HG02973 (cell line): ENCODE data around the gene GLCCI1.

Source experiments
- ATAC-seq: cut with Tn5 transposase; IDR thresholded peaks from one replicate; pipeline ENCODE4 v1.9.1; 2021; ENCODE audit warnings: moderate library complexity; ENCODE audit not compliant: unreplicated experiment

The GLCCI1 gene

DNA sequence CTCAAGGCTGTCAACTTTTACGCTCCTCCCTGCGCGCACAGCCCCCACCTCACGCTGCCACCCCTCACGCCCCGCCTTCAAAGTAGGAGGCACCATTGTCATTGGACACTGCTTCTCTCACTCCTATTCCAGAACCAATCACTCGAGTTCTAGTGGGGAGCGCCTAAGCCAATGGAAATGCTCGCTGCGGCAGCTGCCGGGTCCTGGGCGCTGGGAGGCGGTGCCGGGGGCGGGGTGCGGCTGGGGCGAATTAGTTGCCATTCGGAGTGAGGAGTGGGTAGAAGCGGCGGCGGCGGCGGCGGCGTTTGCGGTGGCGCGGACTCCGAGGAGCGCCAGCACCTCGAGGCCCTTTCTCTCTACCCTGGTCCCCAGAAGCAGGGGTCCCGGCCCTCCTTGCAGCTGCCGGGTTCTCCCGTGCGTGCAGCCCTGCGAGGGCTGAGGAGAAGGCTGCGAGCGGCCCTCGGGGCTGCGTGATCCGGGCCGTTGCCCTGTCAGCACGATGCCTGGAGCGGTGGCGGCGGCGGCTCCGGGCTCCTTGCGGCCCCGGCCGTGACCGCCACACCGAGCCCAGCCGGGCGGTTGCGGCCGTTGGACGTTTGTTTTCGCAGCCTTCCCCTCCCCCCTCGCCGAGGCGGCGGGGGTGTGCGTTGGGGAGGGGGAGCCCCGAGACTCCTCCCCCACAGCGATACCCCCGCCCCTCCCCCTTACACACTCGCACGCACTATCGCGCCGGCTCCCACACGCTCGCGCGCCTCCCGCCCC lies at the start of gene GLCCI1:
TSS of gene GLCCI1 (plus strand) at position 253 of the 762 bp plus-strand sequence. CDS start 555 bp downstream, outside the sequence.
- ATAC-seq: peak; percentile 83

DNA sequence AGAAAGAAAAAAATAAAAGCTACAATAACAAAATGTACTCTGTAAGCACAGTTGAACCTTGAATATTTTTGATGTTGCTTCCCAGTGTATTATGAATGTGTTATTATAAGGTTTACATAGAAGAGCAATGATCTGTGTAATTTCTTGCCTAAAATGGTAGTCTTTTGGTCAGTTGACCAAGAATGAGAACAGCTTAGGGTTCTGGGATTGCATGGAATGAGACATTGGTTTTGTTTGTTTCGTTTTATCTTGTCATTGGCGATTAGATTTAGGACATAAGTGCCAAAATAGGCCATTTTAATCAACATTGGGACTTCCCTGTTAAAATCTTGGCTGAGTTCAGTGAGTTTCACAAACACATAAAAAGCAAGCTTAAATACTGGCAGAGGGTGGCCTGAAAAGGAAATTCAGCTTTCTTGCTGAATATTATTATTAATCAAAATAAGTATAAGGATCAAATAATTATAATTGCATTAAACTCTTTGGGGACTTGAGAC lies 49.1 kb upstream of the GLCCI1 start:
- ATAC-seq: no peak

DNA sequence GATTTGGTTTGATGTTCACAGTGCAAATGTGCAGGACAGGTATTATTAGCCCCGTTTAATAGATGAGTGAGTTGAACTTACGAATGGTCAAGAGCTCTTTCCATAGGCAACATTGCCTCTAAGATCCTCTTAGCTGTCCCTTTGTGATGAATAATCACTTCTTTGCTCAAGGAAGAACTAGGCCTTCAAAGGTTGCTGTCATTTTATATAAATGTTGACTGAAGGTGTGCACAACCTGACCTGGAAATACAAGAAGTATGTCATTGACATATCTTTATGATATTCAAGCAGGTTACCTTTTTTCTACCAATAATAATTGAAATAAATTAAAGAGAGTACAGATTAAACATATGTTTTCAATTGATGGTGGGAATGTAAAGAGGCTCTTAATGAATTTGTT lies 48.5 kb upstream of the GLCCI1 start:
- ATAC-seq: no peak

DNA sequence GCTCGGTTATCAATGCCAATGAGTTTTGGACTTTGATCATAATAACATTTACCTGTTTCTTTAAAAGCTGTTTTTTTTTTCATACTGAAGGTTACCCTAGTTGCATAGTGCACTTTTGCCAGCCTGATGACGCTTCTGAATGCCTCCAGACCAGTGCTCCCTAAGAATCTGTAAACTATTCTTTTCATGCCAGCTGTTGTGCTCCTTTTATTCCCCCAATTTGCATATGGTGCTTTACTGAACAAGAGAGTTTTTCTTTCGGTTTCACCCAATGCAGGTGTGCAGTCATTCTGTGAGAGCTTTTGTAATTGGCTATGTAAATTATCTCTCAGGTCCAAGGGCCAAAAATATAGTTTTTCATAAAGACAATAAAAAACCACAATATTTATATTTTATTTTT lies 48.1 kb upstream of the GLCCI1 start:
- peak; percentile 95 for ATAC-seq

DNA sequence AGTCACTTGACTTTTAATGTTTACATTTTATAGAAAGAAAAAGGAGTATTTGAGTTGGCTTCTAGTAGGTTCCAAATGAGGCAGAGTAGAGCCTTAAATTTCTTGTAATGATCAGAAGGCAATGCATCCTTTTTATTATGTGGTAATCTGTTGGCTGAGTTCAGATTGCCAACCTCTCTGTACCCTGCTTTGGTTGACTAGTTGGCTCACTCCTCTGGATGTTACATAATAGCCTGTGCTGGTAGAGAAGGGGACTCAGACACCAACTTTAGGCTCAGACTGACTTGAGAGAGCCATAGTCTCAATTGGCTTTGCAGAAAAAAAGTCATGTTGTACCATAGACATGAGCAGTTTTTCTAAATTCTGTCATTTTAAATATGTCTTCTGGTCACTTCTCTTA lies 46.8 kb upstream of the GLCCI1 start:
- ATAC-seq: no peak

DNA sequence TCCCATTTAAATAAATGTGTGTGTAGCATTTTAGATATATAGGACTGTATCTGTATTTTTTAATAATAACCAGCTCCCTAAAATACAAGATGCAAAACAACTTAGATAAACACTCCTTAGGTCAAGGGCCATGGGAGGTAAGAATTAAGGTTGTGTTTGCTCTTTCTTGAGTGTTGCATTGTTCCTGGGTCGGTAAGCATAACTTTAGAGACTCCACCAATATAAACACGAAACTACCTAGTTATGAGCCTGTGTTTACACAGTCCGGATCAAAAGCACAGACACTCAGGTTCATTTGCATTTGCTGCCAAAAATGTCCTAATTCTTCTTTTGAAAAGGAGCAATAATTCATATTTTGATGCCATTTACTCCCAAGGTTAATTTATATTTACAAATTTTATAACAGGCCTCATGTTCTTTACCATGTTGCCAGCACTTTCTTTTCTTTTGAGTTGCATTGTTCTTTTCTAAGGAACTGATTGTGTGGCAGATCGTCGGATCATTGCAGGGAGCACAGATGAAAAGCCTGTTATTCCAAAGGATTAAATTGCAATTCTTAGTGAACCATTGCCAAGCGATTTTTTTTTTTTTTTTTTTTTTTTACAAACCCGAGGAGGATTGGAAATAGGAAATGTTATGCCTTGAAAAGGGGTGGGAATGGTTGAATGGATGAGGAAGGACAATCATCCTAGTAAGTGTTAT lies 45.8 kb upstream of the GLCCI1 start:
- ATAC-seq: no peak

GRCh38 chr7:7923818-7924217 lies 44.8 kb upstream of the GLCCI1 start:
- ATAC-seq: no peak

GRCh38 chr7:7924303-7924702 lies 44.3 kb upstream of the GLCCI1 start:
- ATAC-seq: no peak

- ATAC-seq: no peak
Observed at GRCh38 chr7:7931626-7932025, 37.0 kb upstream of the GLCCI1 start.

DNA sequence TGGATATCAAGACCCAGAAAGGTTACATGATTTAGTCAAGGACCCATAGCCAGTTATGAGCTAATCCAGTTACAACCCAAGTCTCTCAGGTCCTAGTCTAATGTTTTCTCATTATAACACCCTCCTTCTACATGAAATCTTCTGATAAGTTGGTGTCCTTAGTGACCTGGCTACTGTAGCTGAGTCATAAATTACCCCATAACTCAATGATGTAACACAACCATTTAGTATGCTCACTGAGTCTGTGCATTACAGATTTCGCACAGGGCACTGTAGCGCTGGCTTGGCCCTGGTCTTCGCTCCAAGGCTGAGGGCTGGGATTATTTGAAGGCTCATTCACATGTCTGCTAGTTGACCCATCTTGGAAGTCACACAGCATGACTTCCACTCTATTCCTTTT lies 36.0 kb upstream of the GLCCI1 start:
- no peak for ATAC-seq

DNA sequence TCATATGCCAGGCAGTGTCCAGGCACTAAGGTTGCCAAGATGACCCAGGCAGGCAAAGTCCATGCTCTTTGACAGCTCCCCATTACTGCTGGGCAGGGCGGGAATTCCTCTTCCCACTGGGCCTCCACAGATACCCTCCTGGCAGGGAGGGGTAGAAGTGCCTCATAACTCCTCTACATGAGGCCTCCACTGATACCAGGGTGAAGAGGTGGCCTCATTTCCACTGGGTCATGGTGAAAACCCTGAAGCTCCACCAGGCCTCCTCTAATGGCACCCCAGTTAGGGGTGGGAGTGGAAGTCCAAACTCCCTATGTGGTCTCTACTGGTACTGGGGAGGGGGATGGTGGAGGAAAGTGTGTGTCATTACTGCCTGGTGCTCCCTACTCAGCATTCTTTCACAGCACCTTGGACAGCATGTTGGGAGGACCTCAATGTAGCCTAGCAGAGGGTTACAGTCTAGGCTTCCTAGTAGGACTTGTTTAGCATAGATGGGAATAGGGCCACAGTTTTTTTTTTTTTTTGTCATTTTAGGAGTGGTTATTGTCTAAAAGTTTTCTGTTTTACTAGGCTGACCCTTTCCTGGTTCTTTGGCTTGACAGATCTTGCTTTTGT lies 34.6 kb upstream of the GLCCI1 start:
- ATAC-seq: no peak

- no peak for ATAC-seq
Observed at GRCh38 chr7:7934945-7935344, 33.7 kb upstream of the GLCCI1 start.

DNA sequence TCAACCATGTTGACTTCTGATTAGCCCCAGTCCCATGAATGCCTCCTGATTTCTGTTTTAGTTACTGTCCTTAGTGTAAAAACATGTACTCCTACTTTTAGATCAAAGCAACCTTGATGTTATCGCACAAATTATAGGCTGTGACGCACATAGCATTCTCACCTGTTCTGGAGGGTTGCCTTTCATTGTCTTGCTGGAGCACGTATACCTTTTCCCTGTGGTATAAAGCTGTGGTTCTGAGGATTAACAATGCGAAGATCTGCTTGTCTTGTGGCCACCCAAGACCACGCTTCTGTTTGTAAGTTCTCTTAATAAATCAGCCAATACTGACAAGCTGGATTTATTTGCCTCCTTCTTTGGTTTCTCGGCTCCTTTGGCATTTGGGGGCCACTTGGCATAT lies 30.1 kb upstream of the GLCCI1 start:
- no peak for ATAC-seq

- ATAC-seq: no peak
Observed at GRCh38 chr7:7943951-7944350, 24.6 kb upstream of the GLCCI1 start.

DNA sequence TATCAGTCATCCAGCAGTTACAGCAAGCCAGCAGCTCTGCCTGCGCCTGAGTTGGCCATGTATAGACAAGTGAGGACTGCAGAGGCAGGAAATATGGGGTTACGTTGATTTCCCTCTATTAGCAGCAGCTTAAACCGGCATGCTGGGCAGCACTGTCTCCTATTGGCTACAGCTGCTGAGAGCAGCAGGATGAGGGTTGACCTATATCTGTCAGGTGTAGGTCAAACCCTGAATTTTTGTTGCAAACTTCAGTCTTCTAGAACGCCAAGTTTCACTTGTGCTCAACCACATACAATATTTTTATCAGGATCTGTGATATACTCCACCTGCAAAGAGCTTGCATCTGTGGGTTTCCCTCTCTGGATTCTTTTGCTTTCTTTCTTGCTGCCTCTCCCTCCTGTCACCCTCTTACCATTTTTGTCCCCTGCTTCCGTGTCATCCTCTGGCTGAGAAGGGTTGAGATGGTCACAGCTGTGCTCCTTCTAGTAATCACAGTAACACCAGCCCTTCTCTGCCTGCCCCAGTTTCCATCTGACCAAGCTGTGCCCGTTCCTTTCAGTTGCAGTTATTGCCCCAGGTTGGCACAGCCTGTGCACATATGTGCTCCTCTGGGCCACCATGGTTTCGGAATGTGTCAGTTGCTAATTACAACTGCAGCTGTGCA lies 23.8 kb upstream of the GLCCI1 start:
- ATAC-seq: peak; percentile 92

DNA sequence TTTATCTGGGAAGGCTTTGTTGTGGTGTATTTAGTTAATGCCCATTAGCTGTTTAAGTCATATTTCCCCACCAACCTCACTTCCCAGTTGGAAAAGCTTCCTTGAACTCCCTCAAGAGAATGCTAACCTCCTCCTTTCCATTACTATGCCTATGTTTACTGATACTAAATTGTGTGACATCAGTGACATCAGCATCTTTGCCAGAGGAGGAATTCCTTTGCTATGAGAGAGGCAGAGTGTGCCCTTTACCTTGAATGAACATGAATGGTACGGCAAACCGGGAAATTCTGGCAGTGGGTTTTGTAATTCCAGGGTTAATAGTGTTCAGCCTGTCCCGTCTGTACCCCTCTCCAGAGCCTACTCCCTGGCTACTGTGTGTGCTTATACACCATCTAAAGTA lies 22.1 kb upstream of the GLCCI1 start:
- ATAC-seq: no peak

DNA sequence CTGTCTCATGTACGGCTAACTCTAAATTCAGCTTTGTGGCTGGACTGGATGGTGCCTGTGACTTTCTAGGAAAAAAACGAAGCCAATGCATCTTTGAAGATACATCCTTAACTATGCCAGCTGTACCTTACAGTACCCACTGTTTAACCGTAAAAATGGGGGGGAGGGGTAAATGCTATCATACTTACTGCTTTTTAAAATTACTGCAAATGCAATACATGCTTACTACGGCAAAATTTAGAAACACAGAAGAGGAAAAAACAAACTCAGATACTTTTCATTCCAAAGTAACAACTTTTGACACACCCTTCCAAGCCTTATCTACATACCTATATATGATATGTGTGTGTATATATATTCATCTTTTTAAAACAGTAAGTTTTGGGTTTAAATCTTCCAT lies 20.4 kb upstream of the GLCCI1 start:
- ATAC-seq: no peak

DNA sequence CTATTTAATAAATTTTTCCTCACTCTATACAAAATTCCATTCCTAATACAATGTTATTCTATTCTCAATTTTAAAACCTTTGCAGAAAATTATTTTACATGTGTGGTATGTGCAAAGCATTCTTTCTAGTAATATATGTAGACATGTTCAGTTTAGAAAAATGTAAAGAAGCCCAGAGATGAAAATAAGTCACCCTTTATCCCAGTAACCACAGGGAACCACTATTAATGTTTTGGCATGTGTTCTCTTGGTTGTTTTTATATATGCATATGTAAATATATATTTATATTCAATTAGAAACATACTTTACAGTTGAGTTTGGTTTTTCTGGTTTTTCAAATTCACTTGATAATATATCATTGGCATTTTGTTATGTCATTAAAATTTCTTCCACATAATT lies 14.8 kb upstream of the GLCCI1 start:
- no peak for ATAC-seq

GRCh38 chr7:7956531-7957128 lies 12.0 kb upstream of the GLCCI1 start:
- ATAC-seq: no peak

DNA sequence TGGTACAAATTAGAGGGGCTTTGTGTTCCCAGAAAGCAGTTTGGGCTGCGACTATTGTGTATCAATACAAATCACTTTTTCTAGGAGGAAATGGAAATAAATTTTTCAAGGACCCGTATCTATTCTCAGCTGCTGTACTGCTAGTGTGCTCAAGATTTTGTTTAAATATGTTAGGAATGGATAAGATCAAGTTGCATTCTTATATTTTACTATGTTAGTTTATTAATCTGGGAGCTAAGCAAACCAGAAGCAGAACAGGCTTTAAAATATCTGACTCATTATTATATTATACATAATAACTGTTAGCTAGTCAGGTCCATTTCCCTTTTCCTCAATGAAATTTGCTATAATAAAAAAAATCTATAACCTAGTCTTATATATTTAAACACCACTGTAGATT lies 11.1 kb upstream of the GLCCI1 start:
- ATAC-seq: no peak
